Bronchial epithelial cell (primary cell): ENCODE results near the gene SLCO3A1. TPM values are rescaled to one million over a fixed set of nuclear protein-coding genes. Genes with fewer than 3 reads are reported as not detected.

Experiments
- DNase-seq: peaks from one replicate; pipeline ENCODE4 v3.0.0-alpha.2; 2010; ENCODE audit warnings: low read depth
- FAIRE-seq: peaks from 2 replicates; lab custom pipeline; 2011; peaks lifted over from hg19 to GRCh38; lab: Jason Lieb, UNC
- H3K27me3 ChIP-seq: 2 replicates; pipeline ENCODE4 v1.5.1; 2011; ENCODE audit warnings: low read length; ENCODE audit not compliant: control insufficient read depth, insufficient read depth
- H3K36me3 ChIP-seq: 2 replicates; pipeline ENCODE4 v1.5.1; 2011; ENCODE audit warnings: low read length; ENCODE audit not compliant: control insufficient read depth, insufficient read depth
- H3K4me3 ChIP-seq: 2 replicates; pipeline ENCODE4 v1.5.1; 2011; ENCODE audit warnings: mild to moderate bottlenecking, low read depth, low read length, control low read depth
- CTCF ChIP-seq: IDR thresholded peaks from 2 replicates; pipeline ENCODE4 v1.5.1; 2011; ENCODE audit warnings: mild to moderate bottlenecking, moderate library complexity, low read length, control low read depth, inconsistent platforms; ENCODE audit not compliant: insufficient read depth, severe bottlenecking
- total RNA-seq: library from RNA; depleted of rRNA; stranded (reverse); fragments of >200 nt; gene quantifications from 2 replicates; pipeline ENCODE4 v1.2.1, GENCODE V29; 2014

Gene SLCO3A1
- total RNA-seq, 1 donor from 2014 or later = 4.5 TPM

GRCh38 chr15:91871837-91872236, 18.3 kb downstream of the SLCO3A1 start:
- H3K27me3 ChIP-seq = no peaks in the 10 kb centered on the region
- H3K36me3 ChIP-seq = no peaks in the 10 kb centered on the region
- FAIRE-seq (no peak), DNase-seq (no peak)
- TF ChIP-seq CTCF = no peak
- H3K4me3 ChIP-seq = no peak overlapping the region

DNA sequence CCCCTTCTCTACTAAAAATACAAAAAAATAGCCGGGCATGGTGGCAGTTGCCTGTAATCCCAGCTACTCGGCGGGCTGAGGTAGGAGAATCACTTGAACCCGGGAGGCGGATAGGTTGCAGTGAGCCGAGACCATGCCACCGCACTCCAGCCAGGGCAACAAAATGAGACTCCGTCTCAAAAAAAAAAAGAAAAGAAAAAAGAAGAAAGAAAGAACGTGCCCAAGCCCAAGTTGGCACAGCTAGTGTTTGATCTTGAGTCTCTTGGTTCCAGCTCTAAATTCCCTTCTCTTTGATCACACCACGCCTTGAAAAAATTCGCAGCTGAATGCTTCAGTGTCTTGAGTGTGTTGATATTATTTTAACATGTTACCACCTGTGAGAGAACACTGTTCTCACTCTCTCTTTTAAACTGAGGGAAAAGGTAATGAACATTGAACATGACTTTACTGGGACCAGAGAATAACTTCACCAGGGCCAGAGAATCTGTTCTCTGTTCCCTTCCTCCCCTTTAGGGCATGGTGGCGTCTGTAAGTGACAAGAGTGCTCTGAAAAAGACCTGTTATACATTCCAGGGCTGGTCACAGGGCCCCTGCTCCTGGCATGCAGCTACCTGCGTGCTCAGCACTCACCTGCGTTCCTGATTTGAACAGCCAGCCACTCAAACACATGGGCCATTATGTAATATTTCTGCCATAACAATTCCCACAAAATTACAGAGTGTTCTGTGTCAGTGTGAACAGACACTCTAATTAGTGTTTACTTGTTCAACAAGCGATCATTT, 19.0 kb downstream of the SLCO3A1 start:
- H3K27me3 ChIP-seq = no peaks in the 10 kb centered on the region
- peak; percentile 50 for DNase-seq
- no peak for TF ChIP-seq CTCF
- H3K36me3 ChIP-seq = no peaks in the 10 kb centered on the region
- FAIRE-seq = no peak
- H3K4me3 ChIP-seq = no peak overlapping the region

DNA sequence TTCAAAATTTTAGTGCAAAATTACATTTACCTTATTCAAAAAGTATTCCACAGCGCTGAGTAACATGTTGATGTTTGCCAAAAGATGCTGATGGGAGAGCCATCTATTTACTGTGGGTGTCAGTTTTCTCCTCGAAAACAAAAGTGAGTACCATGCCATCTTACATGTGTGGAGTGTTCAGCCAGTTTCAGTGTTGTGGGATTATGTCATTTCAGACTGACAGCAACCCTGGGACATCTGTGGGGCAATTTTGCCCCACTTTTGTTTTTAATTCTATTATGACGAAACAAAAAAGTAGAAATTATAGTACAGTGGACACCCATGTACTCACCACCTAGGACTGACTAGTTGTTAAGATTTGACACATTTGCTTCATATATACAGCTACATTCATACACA, 19.6 kb downstream of the SLCO3A1 start:
- DNase-seq (no peak), FAIRE-seq (no peak)
- Histone ChIP-seq H3K27me3 (no peaks in the 10 kb centered on the region), H3K36me3 (no peaks in the 10 kb centered on the region), H3K4me3 (no peak overlapping the region)
- no peak for TF ChIP-seq CTCF

GRCh38 chr15:91874171-91874570, 20.7 kb downstream of the SLCO3A1 start:
- no peak for TF ChIP-seq CTCF

DNA sequence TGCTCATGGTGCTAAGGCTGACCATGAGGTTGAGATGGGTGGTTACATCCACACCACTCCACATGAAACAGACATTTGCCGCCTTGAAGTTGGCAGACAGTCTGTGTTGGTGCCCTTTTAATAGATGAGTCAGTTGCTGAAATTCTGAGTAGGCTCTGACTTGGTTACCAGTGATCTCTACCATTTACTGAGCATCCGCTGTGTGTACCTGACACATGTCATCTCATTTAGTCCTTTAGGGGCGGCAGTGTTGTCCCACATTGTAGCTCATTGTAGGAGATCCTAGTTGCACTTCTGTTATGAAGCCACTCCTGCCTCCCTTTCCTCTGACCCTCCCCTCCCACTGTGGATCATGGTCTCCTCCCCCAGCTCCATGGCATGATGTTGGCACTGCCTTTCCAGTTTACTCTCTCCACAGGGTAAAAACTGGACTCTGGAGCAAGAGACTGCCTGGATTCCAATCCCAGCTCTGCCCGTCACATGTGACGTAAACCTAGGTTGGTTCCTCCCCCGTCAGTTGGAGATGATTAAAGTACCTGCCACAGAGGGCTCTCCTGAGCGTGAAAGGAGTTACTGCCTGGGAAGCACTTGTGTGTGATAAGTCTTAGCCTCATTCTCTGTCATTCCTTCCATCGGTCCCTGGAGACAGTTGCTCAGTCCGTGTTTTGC, 21.6 kb downstream of the SLCO3A1 start:
- no peak overlapping the region for H3K4me3 ChIP-seq
- no peaks in the 10 kb centered on the region for H3K27me3 ChIP-seq
- FAIRE-seq = no peak
- no peak for DNase-seq
- no peak for TF ChIP-seq CTCF
- no peaks in the 10 kb centered on the region for H3K36me3 ChIP-seq

More at GRCh38 chr15:91874171-91874570, 20.7 kb downstream of the SLCO3A1 start:
- no peaks in the 10 kb centered on the region for H3K36me3 ChIP-seq
- FAIRE-seq (no peak), DNase-seq (no peak)
- no peaks in the 10 kb centered on the region for H3K27me3 ChIP-seq
- no peak overlapping the region for H3K4me3 ChIP-seq

DNA sequence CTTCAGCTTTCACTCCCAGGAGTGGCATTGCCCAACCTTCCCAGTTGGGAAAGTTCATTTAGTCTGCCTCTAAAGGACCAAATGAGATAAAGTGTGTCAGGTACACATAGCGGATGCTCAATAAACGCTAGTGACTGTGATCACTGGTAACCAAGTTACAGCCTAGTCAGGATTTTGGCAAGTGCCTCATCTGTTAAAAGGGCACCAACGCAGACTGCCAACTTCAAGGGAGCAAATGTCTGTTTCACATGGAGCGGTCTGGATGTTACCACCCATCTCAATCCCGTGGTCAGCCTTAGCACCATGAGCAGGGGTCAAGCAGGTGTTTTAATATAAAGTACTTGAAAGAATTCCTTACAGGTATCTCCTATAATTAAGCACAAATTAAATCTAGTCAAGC, 22.7 kb downstream of the SLCO3A1 start:
- no peaks in the 10 kb centered on the region for H3K27me3 ChIP-seq
- H3K36me3 ChIP-seq = no peaks in the 10 kb centered on the region
- DNase-seq (no peak), FAIRE-seq (no peak)
- no peak overlapping the region for H3K4me3 ChIP-seq
- TF ChIP-seq CTCF = no peak
